ENCODE results near the gene C16orf78.

GRCh38 chr16:49378238-49378637 is 4.6 kb downstream of the C16orf78 start:
- TF ChIP-seq POLR2AphosphoS5 (IDR thresholded peaks at IDR 0.05): no peak
- TF ChIP-seq CTCF (IDR thresholded peaks at IDR 0.05): no peak
- TF ChIP-seq POLR2A (IDR thresholded peaks at IDR 0.05): no peak
- no peak for TF ChIP-seq EP300 (IDR thresholded peaks at IDR 0.05)
